22Rv1 (cell line): ENCODE results near the gene CAMK2N1.

ENCODE experiments used
- H3K27ac ChIP-seq: fragments of 450-650 bp; 2 replicates; pipeline ENCODE4 v1.5.1; 2017
- ZFX ChIP-seq: fragments of 450-650 bp; IDR thresholded peaks from 2 replicates; pipeline ENCODE4 v1.6.1; 2017; ENCODE audit warnings: antibody characterized with exemption, borderline replicate concordance
- TF ChIP-seq, protein P1 (sequence below): fragments of 450-650 bp; IDR thresholded peaks from 2 replicates; pipeline ENCODE4 v1.5.1; 2017; ENCODE audit warnings: mild to moderate bottlenecking

CAMK2N1 gene

DNA sequence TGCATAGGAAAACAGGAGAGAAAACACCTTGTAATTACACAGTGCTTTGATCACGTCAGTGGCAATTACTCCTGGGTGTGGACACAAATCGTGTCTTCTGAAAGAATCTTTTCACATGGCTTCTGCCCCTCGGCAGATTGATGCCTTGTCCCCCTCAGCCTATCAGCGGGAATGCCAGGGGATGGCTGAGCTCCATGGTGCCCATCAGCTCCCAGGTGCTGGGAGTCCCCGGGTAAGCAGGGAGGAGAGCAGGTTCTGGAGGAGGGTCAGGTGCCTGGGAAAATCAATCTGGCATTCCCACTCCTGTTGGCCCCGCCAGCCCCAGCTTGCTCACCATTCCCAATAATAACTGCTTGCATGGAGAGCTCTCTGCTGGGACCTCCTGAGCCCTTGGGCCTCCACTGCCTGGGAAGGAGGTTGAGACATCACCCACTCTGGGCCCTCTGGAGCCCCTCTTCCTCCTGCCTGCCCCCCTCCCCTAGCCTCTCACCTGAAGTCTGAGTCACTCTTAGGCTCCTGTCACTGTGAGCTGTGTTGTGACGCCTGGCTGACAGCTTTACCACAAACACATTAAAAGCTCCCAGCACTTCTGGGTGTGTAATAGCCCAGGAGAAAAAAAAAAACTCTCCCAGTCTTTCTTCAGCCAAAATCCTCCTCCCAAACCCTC is 4.9 kb downstream of the CAMK2N1 start:
- no peak overlapping the region for H3K27ac ChIP-seq
- no peak for TF ChIP-seq ZFX
- TF ChIP-seq, protein P1, sequence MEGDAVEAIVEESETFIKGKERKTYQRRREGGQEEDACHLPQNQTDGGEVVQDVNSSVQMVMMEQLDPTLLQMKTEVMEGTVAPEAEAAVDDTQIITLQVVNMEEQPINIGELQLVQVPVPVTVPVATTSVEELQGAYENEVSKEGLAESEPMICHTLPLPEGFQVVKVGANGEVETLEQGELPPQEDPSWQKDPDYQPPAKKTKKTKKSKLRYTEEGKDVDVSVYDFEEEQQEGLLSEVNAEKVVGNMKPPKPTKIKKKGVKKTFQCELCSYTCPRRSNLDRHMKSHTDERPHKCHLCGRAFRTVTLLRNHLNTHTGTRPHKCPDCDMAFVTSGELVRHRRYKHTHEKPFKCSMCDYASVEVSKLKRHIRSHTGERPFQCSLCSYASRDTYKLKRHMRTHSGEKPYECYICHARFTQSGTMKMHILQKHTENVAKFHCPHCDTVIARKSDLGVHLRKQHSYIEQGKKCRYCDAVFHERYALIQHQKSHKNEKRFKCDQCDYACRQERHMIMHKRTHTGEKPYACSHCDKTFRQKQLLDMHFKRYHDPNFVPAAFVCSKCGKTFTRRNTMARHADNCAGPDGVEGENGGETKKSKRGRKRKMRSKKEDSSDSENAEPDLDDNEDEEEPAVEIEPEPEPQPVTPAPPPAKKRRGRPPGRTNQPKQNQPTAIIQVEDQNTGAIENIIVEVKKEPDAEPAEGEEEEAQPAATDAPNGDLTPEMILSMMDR: no peak

DNA sequence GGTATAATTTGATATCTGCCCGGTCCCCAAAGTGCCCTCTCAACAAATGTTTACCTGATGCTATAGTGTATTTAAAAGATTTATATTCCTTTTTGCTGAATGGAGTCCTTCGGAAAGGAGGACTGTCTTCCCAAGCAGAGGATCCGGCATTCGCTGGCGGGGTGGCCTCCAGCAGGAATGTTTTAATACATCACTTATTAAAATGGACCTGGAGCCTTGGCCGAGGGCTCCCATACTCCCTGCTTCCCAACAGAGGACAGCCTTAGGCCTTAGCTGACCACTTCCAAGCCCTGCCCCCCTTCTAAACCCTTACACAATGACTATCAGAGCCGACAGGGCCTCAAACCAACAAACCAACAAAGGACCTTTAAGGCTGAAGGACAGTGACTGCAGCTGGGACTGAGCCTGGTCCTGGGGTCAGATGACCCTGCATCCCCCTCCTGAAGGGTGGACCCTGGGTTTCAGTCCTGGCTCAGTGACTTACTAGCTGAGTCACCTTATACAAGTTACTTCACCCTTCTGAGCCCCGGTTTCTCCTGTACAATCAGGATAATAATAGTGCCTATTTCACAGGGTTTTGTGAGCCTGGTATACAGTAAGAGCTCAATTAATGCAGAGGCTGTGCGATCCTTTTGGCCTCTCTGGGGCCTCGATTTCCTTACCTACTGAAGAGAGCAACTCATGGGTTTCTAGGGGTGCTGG is 5.6 kb downstream of the CAMK2N1 start:
- H3K27ac ChIP-seq: no peak overlapping the region
- TF ChIP-seq ZFX: no peak
- TF ChIP-seq, protein P1: no peak

DNA sequence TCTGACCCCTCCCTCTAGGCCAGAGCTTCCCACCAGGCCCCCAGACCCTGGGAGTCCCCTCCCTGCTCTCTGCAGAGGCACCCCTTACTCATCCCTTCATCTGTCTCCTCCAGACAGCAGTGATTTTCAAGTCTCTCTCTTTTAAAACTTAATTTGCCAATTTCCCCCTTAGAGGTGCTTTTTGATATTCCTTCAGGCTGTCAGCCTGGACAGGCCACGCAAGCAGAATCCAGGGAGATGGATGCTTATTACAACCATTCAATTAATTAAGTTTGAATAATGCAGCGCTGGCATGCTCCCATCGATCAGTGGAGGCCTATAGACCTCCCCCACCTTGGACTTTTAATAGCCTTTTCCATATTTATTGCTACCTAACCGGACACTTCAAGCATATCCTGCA is 6.2 kb downstream of the CAMK2N1 start:
- no peak for TF ChIP-seq ZFX
- TF ChIP-seq, protein P1: no peak
- H3K27ac ChIP-seq: no peak overlapping the region

DNA sequence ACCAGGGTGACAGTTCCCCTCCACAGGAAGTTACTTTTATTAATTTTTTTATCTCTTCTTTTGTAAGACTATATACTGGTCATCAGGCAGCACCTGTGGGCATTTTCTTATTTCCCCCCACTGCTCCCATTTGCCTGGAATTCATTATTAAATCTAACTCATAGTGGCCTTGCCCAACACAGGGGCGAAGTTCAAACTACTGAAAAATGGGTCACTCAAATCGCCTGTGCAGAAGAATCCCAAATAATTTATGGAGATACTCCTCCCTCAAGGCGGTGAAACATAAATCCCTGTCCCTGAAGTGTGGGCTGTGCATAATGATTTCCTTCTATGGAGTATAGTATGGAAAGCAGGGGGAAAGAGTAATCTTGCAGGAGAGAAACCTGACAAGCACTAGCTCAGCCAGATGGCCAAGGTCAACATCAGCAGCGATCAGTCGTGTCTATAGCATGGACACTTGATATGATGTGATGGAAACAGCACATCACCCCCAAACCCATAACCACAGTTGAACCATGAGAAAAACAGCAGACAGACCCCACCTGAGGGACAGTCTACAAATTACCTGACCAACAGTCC is 7.9 kb downstream of the CAMK2N1 start:
- TF ChIP-seq ZFX: no peak
- TF ChIP-seq, protein P1: no peak
- H3K27ac ChIP-seq: no peak overlapping the region

- no peak for TF ChIP-seq ZFX
- TF ChIP-seq, protein P1: no peak
- H3K27ac ChIP-seq: no peak overlapping the region
Observed at GRCh38 chr1:20477348-20478056, 8.5 kb downstream of the CAMK2N1 start.

DNA sequence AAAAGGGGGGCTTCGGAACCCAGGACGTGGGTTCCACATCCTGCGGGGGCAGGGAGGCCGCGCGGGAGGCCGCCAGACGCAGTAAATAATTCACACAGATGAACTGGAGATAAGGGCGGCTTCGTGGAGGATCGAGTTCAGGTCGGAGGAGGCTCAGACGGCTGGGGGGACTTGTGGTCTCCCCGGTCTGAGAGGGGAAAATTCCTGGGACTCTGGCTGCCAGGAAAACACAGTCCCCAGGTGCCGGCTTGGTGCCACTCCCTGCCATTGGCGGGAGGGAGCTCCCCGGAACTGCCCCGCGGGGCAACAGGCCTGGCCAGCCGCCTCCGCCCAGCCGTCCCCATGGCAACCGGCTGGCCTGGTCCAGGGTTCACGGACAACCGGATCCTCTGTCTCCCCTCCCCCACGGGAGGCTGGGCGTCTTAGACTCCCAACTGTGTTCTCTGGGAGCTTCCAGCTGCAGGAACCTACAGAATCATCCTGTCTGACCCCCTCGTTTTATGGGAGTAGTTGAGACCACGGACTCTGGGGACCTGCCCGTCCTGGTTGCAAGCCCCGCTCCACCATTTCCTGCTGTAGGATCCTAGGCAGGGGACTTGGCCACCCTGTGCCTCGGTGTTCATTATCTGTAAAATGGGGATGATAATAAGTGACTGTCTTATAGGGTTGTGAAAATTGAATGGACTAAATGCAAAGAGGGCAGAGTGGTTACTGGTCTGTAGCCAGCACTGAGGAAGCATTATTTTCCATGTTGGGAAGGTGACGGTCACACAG is 9.6 kb downstream of the CAMK2N1 start:
- TF ChIP-seq, protein P1: no peak
- TF ChIP-seq ZFX: no peak
- H3K27ac ChIP-seq: peak overlapping the region; percentile 13; the same call in 1 of the 2 replicates
